GM19324 (cell line): ENCODE data around the gene PDE7B.

Experiments used
- ATAC-seq: cut with Tn5 transposase; IDR thresholded peaks from one replicate; pipeline ENCODE4 v1.9.1; 2021; ENCODE audit warnings: mild to moderate bottlenecking, moderate library complexity; ENCODE audit not compliant: unreplicated experiment, low FRiP score

The PDE7B gene

DNA sequence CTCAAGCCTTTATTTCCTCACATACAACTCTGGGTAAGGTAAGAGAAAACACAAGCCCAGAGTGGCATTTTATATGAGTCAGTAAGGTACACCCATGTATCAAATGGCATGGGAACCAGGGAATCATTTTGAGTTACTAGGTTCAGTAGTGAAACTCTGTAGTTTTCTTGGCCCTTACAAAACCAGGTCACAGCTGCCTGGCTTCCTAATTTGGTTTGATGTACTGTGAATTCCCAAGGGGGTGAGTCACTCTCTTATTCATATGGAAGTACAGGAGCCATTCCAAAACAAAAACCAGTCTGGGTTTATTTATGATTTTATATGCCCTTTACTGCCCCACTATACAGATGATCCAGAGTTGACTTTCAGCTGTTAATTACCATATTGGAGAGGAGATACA is 70.7 kb downstream of the PDE7B start:
- ATAC-seq: no peak

DNA sequence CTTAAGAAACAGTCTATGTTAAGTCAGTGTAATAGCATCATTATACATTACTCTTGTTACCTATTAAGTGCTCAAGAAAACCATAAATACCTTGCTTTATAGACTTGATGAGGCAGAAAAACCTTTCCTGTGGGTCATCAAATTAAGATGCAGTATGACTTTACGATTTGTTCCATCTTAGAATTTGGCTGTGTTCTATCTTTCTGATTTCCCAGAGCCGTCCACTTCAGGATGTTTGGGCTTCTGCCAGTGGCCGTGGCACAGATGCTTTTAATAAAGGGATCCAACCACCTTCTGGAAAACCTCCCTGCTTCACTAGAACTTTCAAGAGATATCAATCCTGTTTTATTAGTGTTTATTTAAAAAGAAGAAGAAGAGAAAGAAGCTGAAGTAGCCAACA is 71.2 kb downstream of the PDE7B start:
- no peak for ATAC-seq

DNA sequence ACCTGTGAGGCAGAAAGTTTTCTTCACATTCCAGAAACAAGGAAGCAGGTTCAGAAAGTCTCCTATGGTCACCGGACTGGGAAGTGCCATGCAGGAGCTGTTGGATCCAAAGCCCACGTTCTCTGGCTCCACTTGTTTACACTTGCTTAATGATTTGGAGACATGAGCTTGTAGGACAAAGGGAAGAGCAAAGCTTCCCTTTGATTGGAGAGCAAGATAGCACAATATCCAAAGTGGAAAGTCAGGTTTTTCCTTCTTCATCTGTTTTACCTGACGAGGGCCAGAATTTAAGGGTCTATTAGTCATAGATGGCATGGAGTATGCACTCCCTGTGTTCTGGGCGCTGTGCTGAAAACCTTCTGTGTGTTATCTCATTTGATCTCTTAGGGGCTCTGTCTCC is 81.2 kb downstream of the PDE7B start:
- ATAC-seq: no peak

DNA sequence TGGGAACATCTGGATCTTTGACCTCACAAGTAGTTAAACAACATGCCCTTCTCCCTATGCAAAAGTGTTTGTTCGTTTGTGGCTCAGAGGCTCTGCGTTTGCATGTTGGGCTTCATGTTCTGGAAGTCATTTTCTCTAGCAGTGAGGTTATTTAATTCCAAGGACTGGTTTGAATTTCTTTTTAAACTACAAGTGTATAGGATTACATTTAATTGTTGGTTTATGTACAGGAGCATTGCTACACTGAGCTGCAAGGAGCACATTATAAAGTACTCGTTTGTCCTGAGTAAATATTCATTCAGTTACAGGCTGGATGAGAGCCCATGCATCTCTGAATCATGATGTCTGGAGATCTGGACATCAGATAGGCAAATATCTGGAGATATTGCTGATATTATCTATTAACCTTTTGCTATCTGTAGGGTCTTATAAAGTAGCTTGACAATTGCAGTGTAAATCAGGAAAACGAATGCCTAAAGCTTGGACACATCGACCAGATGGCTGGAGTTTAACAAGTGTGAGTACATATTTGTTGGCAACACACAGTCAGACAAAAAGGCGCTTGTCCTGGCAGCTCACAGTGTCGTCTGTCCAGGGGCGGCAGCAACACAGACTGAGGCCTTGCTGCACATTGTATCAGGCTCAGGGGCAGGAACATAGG is 84.6 kb downstream of the PDE7B start:
- no peak for ATAC-seq

DNA sequence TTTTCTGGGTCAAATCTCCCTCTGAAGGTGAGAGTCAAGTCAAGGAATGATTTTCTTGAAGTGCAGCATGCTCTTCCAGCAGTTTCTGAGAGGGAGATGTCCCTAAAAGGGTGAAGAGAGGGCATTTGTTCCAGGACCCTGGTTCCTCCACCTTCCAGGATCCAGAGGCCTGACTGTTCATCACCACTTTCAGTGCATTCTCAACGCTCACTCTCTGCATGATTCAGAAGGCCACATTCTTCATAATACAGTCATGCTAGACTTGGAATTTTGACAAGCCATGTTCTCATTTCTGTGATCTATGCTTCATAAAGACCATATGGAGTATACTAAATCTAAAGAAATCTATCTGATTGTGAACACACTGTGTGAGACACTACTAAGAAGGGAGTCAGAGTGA is 85.1 kb downstream of the PDE7B start:
- no peak for ATAC-seq

DNA sequence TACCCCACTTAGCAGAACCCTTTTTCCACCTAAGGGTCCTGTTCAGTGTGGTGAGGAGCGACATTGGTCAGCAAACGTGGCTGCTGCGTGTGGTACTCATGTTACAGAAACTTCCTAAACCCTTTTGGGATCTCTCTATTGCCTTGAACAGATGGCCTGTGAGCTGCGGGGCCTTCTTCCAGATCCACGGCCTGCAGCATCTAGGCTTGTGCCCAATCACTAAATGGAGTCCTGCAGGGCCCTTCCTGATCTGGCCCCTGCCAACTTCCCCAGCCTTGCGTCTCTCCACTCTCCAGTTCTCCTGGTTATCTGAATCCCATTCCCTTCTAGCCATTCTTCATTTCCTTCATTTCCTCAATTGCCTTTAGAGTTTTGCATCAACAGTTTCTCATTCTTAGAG is 85.6 kb downstream of the PDE7B start:
- ATAC-seq: no peak

DNA sequence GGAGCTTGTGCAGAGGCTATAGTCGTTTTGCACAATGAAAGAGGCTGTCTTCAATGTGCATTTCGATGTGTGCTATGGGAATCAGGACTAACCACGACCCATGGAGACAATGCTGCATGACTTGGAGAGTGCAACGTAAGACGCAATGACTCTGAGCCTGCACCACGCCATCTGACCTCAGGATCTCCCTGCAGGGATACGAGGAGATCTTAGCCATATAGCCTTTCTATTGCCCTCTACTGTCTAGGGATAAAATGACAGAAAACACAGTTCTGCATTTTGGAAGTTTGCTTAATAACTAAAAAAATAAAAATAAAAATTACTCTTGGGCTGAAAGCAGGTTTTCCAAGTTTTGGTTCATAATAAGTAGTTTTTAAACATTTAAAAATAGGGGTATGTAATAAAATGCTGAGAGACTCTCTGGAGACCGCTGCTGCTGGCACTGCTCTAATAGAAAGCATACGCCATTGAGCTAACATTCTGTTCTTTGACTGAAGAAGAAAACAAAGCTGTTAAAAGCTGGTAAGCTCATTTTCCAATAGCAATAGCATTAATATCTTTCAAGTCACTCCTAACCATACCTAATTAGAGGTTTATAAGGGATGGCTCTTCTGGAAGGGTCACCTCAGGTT is 87.2 kb downstream of the PDE7B start:
- ATAC-seq: no peak

DNA sequence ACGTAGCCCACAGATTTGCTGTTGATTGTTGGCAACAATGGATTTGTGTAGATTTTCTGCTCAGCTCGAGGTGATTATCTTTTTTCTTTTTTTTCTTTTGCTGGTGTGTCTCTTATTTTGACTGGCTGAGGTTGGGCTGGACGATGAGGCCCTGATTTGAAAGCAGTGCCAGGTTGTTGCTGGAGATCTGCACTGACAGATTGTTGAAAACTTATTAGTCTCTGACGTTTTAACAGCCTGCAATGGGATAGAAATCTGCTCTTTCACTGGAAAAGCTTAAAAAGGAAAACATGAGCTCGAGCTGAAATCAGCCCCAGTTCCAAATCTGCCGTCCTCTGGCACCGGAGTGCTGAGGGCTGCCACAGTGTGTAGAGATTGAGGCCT is 87.7 kb downstream of the PDE7B start:
- no peak for ATAC-seq

DNA sequence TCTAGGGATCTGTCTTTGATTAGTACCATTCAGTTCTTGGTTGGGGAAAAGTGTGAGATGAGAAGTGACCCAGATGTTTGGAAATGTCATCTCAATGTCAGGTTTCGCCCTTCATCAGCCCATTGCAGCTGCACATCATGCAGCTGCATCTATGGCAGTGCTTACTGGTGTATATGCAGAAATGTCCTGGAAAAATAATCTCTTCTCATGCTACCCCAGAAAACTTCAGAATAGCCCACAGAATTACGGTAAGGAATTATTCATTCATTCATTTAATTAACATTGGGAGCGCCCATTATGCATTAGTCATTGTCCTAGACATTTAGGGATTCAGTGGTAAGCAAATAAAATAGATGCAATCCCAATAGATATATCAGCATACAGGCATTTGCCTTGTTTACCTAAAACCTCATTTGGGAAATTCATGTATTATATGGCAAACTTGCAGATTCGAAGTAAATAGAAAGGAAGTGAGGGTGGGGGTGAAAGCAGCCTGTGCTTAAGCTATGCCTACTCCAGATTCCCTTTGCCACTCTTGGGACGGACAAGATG is 89.2 kb downstream of the PDE7B start:
- no peak for ATAC-seq

DNA sequence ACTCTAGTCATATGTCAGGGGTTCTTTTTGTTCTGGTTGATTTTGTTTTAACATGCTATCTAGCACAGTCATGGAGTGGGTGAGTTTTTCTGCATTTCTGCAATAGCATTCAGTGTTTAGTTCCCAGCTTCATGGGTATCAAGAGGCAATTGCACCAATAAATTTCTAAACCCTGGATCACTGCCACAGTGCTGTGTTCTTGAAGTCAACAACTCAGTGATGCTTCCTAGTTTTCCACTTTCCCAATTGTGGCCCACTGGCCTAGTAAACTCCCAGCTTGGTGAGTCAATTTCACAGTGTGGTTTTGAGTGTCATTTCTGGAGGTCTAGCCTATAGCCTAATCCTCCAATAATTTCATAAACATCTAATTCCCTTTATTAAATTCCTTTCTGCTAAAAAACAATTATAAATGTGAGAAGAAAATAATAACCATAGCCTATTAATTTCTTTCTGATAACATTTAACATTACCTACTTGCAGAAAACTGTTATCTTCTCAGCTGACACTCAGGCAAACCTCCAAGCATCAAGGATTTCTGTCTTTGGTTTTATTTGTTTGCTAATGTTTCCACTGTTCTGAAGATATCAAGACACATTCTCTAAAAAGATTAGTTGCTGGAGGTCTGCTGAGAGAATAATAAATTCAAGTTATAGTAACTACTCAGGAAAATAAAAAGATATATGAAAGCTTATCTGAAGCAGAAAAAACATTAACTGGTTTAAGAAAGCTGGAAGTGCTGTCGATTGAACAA is 89.9 kb downstream of the PDE7B start:
- no peak for ATAC-seq

DNA sequence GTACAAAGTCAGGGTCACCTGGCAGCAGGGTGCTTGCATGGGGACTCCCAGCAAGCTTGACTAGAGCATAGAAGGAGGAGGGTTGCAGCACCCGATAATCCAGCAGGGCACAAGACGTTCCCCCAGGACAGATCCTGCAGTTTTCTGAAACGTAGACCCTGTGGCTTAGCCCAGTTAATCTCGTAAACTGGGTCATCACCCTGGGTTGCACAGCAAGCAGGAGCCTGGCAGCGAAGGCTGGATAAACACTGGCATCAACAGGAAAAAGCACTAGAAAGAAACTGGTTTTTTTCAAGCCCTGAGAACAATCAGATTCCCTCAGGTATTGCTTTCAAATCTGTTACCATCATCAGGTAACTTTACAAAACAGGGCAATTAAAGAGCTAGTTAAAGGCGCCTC is 92.6 kb downstream of the PDE7B start:
- no peak for ATAC-seq

DNA sequence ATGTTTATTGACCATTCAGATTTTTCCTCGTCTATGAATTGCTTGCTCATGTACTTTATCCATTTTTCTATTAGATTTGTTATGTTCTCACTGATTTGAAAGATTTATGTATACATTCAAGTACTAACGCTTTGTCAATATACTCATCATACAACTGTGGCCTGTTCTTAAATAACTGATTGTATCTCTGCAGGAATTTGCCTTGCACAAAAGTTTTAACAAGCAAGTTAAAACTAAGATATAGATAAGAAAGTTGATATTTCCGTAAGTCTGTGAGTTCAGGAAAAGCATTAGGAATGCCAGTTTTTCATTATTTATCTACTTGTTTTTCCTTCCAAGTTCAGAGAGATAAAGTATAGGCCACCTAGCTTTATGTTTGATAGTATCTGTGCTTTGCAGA is 95.2 kb downstream of the PDE7B start:
- no peak for ATAC-seq

DNA sequence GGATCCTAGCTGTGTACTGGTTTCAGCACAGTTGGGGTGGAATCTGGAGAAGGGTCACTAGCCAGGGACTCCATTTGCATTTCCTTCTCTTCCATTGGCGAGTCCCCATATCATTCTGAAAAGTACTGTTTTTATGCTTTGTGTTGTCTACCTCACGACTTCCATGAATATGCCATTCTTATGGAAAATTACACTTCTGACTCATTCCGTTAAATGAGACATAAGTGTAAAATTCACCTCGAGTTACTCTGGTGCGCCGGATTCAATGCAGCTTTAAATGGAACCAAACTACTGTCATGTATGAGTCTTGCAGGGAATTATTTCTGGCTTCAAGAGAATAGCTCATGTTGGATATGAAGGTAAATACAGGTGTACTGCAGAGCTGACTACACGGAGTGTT is 99.2 kb downstream of the PDE7B start:
- ATAC-seq: no peak

DNA sequence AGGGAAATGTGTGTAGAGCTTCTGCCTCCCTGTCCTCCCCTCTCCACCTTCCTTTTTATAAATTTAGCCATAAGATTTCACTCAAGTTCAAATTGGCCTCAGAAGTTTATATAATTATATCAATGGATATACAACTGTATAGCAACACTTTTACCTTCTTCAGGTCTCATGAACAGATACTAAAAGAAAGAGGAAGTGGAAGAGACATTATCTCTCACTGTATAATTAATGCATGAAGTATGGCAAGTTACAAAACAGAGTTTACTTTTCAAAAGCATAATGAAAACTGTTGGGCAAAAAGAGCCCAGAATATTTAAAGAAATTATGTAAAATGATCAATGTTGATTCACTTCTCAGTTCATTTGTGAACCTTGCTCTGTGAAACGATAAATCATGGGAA is 99.7 kb downstream of the PDE7B start:
- no peak for ATAC-seq

DNA sequence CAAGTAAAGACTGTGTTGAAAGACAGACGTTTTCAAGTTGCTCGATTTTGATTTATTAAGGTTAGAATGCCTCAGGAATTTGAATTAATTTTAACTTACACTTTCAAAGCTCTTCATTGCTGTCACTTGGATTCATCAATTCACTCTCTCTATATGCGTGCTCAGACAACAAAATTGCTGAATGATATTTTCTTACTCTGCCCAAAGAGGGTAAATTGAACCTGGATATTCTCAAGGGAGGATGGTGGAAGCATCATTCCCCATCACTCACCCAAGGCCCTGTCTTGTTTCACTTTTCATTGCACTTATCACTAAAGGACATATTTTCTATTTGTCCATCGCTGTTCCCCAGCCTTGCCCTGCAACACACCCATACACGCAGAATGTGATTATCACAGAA is 102.3 kb downstream of the PDE7B start:
- ATAC-seq: no peak

DNA sequence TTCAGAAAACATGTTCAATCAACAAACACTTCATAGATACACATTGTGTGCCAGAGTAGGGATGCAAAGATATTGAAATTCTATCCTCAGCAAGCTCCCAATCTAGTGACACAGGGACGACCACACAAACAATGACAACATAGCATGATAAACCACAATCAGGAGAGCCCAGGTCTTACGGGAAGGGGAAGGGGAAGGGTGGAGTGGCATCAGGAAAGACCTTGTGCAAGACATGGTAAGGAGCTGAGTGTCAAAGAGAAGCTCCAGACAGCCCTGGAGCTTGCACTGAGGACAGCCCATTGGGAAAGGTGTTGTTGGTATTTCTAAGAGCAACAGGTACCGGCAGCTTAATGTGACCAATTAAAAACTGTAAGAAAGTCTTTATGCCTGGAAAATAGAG is 103.6 kb downstream of the PDE7B start:
- no peak for ATAC-seq

DNA sequence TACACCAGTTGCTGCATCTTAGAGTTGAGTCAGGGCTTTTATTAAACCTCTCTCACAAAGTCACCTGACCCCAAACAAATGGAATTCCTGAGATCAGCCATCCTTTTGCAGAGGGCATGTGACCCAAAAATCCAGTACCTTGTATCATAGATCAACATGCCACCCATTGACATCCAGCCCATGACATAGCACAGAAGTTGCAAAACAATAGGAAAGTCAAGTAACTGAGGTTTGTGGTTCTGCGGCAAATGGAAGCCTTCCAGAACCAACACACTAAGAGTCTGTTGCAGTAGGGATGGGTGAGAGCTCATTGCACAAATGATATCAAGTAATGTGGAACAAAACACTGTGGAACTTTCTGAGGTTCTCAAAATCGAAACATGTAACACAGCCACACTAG is 111.2 kb downstream of the PDE7B start:
- no peak for ATAC-seq

DNA sequence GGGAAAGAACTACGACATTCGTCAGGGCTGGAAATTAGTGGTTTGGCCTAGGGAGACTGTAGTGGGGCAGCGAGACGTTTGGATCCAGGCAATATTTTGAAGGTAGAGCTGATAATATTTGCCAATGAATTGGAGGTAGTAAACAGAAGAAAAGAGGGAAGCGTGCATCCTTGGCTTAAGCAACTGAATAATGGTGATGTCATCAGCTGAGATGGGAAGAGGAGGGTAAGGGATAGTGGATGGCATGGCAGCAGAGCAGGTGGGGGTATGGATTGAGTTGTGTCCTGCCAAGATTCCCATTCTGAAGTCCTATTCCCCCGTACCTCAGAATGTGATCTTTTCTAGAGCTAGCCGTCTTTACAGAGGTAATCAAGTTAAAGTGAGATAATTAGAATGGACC is 119.2 kb downstream of the PDE7B start:
- ATAC-seq: no peak

DNA sequence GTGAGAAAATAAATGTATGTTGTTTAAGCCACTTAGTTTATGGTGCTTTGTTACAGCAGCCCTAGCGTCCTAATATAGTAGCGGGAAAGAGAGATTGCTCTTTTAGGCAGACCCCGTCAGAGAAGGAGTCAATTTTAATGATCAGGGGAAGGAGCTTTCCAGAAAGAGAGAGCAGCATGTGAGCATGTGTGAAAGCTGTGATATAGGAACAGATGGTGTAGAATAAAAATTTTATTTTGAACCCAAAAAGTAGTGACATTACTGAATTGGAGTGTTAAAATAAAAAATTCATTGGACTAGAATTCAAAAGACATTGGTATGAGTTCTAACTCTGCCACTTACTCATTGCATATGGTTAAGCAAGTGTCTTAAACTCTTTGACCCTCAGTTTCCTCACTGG is 119.8 kb downstream of the PDE7B start:
- ATAC-seq: no peak

DNA sequence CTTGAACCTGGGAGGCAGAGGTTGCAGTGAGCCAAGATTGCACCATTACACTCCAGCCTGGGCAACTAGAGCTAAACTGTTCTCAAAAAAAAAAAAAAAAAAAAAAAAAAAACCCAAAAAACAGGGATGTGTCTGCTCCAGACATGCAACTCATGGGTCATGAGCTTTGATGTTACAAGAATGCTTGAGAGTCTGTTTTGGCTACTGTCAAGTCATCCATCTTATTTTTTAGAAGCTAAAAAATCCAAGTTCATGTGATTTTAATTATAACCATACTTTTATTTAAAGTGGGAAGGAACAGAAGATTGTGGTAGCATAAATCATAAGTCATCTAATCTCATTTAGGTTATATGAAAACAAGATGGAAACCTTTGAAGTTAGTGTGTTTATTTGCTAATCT is 120.6 kb downstream of the PDE7B start:
- no peak for ATAC-seq

DNA sequence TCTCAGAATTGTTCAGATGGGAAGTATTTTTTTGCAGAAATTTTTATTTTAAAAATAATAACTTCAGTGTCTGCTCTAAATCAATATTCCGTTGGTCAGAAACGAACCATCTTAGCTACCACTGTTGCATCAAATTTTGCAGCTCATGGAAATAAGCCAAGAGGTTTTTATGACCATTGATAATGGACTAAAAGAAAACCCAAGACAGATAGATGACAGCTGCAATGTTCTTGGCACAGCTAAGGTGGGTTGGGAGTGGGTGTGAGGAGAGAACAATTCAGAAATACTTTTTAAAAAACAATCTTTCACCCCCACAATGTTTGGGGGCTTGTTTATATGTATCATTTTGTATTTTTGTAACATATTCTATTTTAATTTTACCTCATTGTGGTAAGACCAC is 121.1 kb downstream of the PDE7B start:
- ATAC-seq: no peak

DNA sequence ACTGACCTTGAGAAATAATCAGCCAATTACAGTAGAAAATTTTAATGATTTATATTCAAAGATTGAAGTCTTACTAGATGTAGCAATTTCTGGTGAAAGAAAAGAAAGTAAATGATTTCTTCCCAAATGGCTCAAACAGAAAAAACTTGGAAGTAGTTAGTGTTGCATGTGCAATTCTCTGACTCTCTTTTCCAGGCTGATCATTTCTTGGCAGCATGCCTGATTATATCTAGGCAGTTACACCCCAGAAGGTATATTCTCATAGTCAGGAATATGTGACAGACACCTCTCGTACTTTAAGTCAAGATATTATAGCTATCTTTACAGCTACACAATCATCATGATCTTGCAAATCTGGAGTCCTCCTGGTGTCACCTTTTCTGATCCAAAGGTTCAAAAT is 122.9 kb downstream of the PDE7B start:
- ATAC-seq: no peak
